Esophagus squamous epithelium (tissue), 5 donors: Measurements from ENCODE around the gene USP35. TPM values are rescaled to one million over a fixed set of nuclear protein-coding genes. Genes with fewer than 3 reads are reported as not detected.

Source experiments
- DNase-seq: peaks from one replicate; lab custom pipeline; 2025; lab: John Stamatoyannopoulos, UW
- H3K27ac ChIP-seq, 4 donors: fragments of 200-600 bp; sonication (generic); one replicate each; pipeline ENCODE4 v1.5.1; 2016 to 2019; ENCODE audit warnings: mild to moderate bottlenecking in 1 of 4
- H3K27me3 ChIP-seq, 4 donors: fragments of 200-600 bp; sonication (generic); 1 replicate in 3 of 4; 2 replicates in 1 of 4; pipeline versions ENCODE4 v1.5.1 to v1.6.0; 2017 to 2021; ENCODE audit warnings: antibody characterized with exemption in 1 of 4
- H3K36me3 ChIP-seq, 3 donors: fragments of 200-600 bp; sonication (generic); one replicate each; pipeline ENCODE4 v1.5.1; 2016 to 2019
- H3K4me1 ChIP-seq, 3 donors: fragments of 200-600 bp; sonication (generic); one replicate each; pipeline ENCODE4 v1.5.1; 2017 to 2019
- H3K4me3 ChIP-seq, 4 donors: fragments of 200-600 bp; sonication (generic); 1 replicate in 3 of 4; 2 replicates in 1 of 4; pipeline ENCODE4 v1.5.1; 2016 to 2019; ENCODE audit warnings: mild to moderate bottlenecking in 2 of 4, moderate library complexity in 1 of 4
- H3K9me3 ChIP-seq, 3 donors: fragments of 200-600 bp; sonication (generic); one replicate each; pipeline ENCODE4 v1.5.1; 2016 to 2019
- CTCF ChIP-seq, 6 experiments: fragments of 450-650 bp in 4 of 6; fragments of 200-600 bp in 2 of 6; sonication (generic) in 2 of 6; IDR thresholded peaks; one replicate each; pipeline ENCODE4 v1.5.1; 2016 to 2019; ENCODE audit warnings: antibody characterized with exemption in 6 of 6, mild to moderate bottlenecking in 4 of 6, moderate library complexity in 4 of 6
- POLR2A ChIP-seq, 4 donors: fragments of 450-650 bp; IDR thresholded peaks; one replicate each; pipeline ENCODE4 v1.6.1; 2017; ENCODE audit warnings: antibody characterized with exemption in 4 of 4, mild to moderate bottlenecking in 4 of 4, moderate library complexity in 3 of 4
- WGBS, 2 donors: methylation state at CpG; one replicate each; pipeline ENCODE4 v1.1.5; 2018; 5-methylcytosine and 5-hydroxymethylcytosine counted together
- intact Hi-C: fragments of 100-400 bp; cut with DNase I; formaldehyde crosslinking; loops from one replicate; pipeline ENCODE4 v1.15.0; 2022
- total RNA-seq, 4 donors: library from RNA; depleted of rRNA; stranded (reverse); fragments of >200 nt; gene quantifications; one replicate each; pipeline ENCODE4 v1.1.0, GENCODE V29; 2016
- donor health status: DM: yes; HTN: yes; CAD: no.

USP35 gene
- total RNA-seq, 4 donors from 2014 or later = 4.5 to 7.0 (median 6.1) TPM

- no peak for DNase-seq
- peaks cover 0 to 6% (median 0%) of the 10 kb centered on the region in 3 donors for H3K4me1 ChIP-seq
- H3K4me3 ChIP-seq = no peak overlapping the region
- no peaks in the 10 kb centered on the region for H3K9me3 ChIP-seq
- 90% methylated on average over 4 of the region's 4 CpGs for WGBS, 2 donors
- H3K27ac ChIP-seq = no peak overlapping the region
- H3K36me3 ChIP-seq = peaks cover 3 to 78% (median 7%) of the 10 kb centered on the region in 3 donors
- TF ChIP-seq CTCF (IDR thresholded peaks at IDR 0.05) = no peak
- TF ChIP-seq POLR2A (IDR thresholded peaks at IDR 0.05) = no peak
- intact Hi-C loops = no loop called here
- no peaks in the 10 kb centered on the region for H3K27me3 ChIP-seq
These were observed 16.5 kb downstream of the USP35 start for GRCh38 chr11:78205256-78205655.

- no peak for TF ChIP-seq CTCF (IDR thresholded peaks at IDR 0.05)
- no peak for DNase-seq
- no peaks in the 10 kb centered on the region for H3K27me3 ChIP-seq
- no peaks in the 10 kb centered on the region for H3K9me3 ChIP-seq
- no CpG with 5 or more reads among the region's 7 CpGs for WGBS, 2 donors
- H3K36me3 ChIP-seq = peaks cover 5 to 78% (median 7%) of the 10 kb centered on the region in 3 donors
- no peak overlapping the region for H3K27ac ChIP-seq
- no peak overlapping the region for H3K4me3 ChIP-seq
- intact Hi-C loops = no loop called here
- H3K4me1 ChIP-seq = peaks cover 0 to 6% (median 0%) of the 10 kb centered on the region in 3 donors
These were observed 17.0 kb downstream of the USP35 start for GRCh38 chr11:78205691-78206090.

GRCh38 chr11:78207532-78208256 lies 19.0 kb downstream of the USP35 start:
- Histone ChIP-seq H3K27ac (no peak overlapping the region), H3K36me3 (peaks cover 0 to 68% (median 7%) of the 10 kb centered on the region in 3 donors), H3K27me3 (no peaks in the 10 kb centered on the region), H3K4me1 (peaks cover 0 to 4% (median 0%) of the 10 kb centered on the region in 3 donors), H3K4me3 (no peak overlapping the region), H3K9me3 (no peaks in the 10 kb centered on the region)
- TF ChIP-seq POLR2A (IDR thresholded peaks at IDR 0.05) (no peak), CTCF (IDR thresholded peaks at IDR 0.05) (no peak)
- intact Hi-C loops = no loop called here
- WGBS, 2 donors = 83 to 85% methylated on average over 5 to 10 of the region's 11 CpGs
- no peak for DNase-seq

GRCh38 chr11:78208257-78209165 lies 19.8 kb downstream of the USP35 start:
- no peaks in the 10 kb centered on the region for H3K9me3 ChIP-seq
- H3K27me3 ChIP-seq = no peaks in the 10 kb centered on the region
- no peak overlapping the region for H3K4me3 ChIP-seq
- TF ChIP-seq POLR2A (IDR thresholded peaks at IDR 0.05) (no peak), CTCF (IDR thresholded peaks at IDR 0.05) (no peak)
- no peak for DNase-seq
- H3K36me3 ChIP-seq = peaks cover 0 to 68% (median 7%) of the 10 kb centered on the region in 3 donors
- WGBS, 2 donors = 78 to 82% methylated on average over 7 to 9 of the region's 16 CpGs
- intact Hi-C loops = no loop called here
- no peak overlapping the region for H3K27ac ChIP-seq
- no peaks in the 10 kb centered on the region for H3K4me1 ChIP-seq

- H3K4me1 ChIP-seq = no peaks in the 10 kb centered on the region
- no peak overlapping the region for H3K27ac ChIP-seq
- peaks cover 0 to 78% (median 7%) of the 10 kb centered on the region in 3 donors for H3K36me3 ChIP-seq
- no peak overlapping the region for H3K4me3 ChIP-seq
- WGBS, 2 donors = 86 to 97% methylated on average over 8 to 11 of the region's 18 CpGs
- DNase-seq = no peak
- H3K27me3 ChIP-seq = no peaks in the 10 kb centered on the region
- intact Hi-C loops = no loop called here
- H3K9me3 ChIP-seq = no peaks in the 10 kb centered on the region
- TF ChIP-seq POLR2A (IDR thresholded peaks at IDR 0.05) = no peak
- TF ChIP-seq CTCF (IDR thresholded peaks at IDR 0.05) = no peak
These were observed 20.8 kb downstream of the USP35 start for GRCh38 chr11:78209478-78209877.
